ENCODE results near the gene SP110. TPM values are rescaled to one million over a fixed set of nuclear protein-coding genes. Genes with fewer than 3 reads are reported as not detected.

SP110 gene
- total RNA-seq, 5 donors from 2014 or later (not counting 1 experiment from before 2014, with no cell fraction given) = 95.4 to 136 (median 111) TPM

GRCh38 chr2:230179907-230180306, 39.9 kb downstream of the SP110 start:
- H3K36me3 Mint-ChIP-seq = peaks cover 81% of the 10 kb centered on the region
- no peaks in the 10 kb centered on the region for H3K4me1 ChIP-seq (ENCODE audit: control insufficient read depth in 1 of 2, extremely low read depth in 1 of 2, insufficient read depth in 2 of 2, low read length in 2 of 2)
- no peak overlapping the region for H3K27ac ChIP-seq (ENCODE audit: low read length)
- no peaks in the 10 kb centered on the region for H3K27me3 ChIP-seq (replicated peaks in 1 of 2; ENCODE audit: control insufficient read depth in 2 of 2, extremely low read depth in 1 of 2, insufficient read depth in 2 of 2, low read length in 1 of 2)
- no peaks in the 10 kb centered on the region for H3K27me3 Mint-ChIP-seq
- peaks cover 24 to 97% of the 10 kb centered on the region in 2 donors for H3K36me3 ChIP-seq (ENCODE audit: control insufficient read depth in 2 of 2, extremely low read depth in 1 of 2, insufficient read depth in 1 of 2, low read length in 1 of 2)
- WGBS (ENCODE audit: insufficient coverage) = 96% methylated on average over 3 of the region's 7 CpGs
- H3K27ac Mint-ChIP-seq = peak overlapping the region in 1 of 2 donors; percentile 24
- H3K9me3 Mint-ChIP-seq = no peaks in the 10 kb centered on the region
- no peak overlapping the region for H3K4me3 Mint-ChIP-seq
- no peaks in the 10 kb centered on the region for H3K9me3 ChIP-seq
- no peaks in the 10 kb centered on the region for H3K4me1 Mint-ChIP-seq
- DNase-seq = no peak
- no peak for ATAC-seq (replicated peaks in 1 of 4)
- ChIA-PET POLR2A (interaction anchor here in 1 of 2 donors (0.6 kb wide), 1 partner anchor 276 kb away, joined by 3 read pairs; no protein-coding TSS in a partner anchor), CTCF (no interaction called here)
- no peak overlapping the region for H3K4me3 ChIP-seq (ENCODE audit: control insufficient read depth in 1 of 2, extremely low read depth in 1 of 2, low read length in 1 of 2)

DNA sequence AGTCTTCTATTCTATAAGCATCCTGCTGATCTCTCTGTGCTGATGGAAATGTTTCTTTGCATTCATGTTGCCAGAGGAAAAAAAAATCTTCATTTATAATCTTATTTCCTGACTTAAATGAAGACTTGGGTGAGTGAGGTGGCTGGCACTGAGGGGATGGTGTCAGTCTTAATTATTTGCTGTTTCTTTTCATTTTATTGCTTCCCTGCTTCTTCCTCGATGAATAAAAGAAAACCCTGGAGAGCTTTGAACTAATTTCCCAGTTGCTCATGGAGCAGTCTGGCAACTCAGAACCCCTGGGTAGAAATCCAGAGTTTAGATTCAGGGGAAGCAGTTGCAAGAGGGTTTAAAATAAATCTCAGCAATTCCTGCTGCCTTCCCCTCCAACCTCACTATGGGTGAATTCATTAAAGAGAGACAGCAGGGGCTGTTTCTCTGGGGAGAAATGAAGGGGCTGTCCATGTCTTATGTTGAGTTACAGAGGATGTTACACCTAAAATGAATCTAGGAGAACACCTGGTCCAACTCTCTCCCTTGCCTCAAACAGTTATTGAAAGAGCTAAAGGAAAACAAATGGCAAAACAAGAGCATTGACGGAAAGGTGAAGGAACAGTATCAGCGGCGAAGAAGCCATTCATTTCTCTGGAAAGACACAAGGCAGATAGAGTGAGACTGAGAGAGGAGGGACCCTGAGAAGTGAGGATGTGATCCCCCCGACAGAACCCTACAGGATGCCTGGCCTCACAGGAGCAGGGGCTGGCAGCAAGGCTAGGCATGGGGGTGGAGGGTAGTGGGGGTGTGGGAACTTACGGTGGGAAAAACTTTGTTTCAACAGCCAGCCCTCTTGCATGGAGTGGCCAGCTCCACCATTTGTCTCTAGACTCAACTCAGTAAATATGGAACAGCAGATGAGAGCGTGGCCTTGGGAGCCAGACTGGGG, 41.0 kb downstream of the SP110 start:
- H3K36me3 Mint-ChIP-seq = peaks cover 83% of the 10 kb centered on the region
- Histone ChIP-seq H3K4me1 (ENCODE audit: control insufficient read depth in 1 of 2, extremely low read depth in 1 of 2, insufficient read depth in 2 of 2, low read length in 2 of 2) (no peaks in the 10 kb centered on the region), H3K36me3 (ENCODE audit: control insufficient read depth in 2 of 2, extremely low read depth in 1 of 2, insufficient read depth in 1 of 2, low read length in 1 of 2) (peaks cover 22 to 96% of the 10 kb centered on the region in 2 donors), H3K27ac (ENCODE audit: low read length) (no peak overlapping the region), H3K9me3 (no peaks in the 10 kb centered on the region), H3K27me3 (replicated peaks in 1 of 2; ENCODE audit: control insufficient read depth in 2 of 2, extremely low read depth in 1 of 2, insufficient read depth in 2 of 2, low read length in 1 of 2) (no peaks in the 10 kb centered on the region), H3K4me3 (ENCODE audit: control insufficient read depth in 1 of 2, extremely low read depth in 1 of 2, low read length in 1 of 2) (no peak overlapping the region)
- H3K4me1 Mint-ChIP-seq = peaks cover 0 to 4% (median 0%) of the 10 kb centered on the region in 3 donors
- ChIA-PET POLR2A (interaction anchor here in 1 of 2 donors (0.5 kb wide), 1 partner anchor 447 kb away, joined by 3 read pairs; no protein-coding TSS in a partner anchor), CTCF (no interaction called here)
- H3K9me3 Mint-ChIP-seq = no peaks in the 10 kb centered on the region
- WGBS (ENCODE audit: insufficient coverage) = 96% methylated on average over 4 of the region's 7 CpGs
- H3K27ac Mint-ChIP-seq = peak overlapping the region in 1 of 2 donors; percentile 76
- no peaks in the 10 kb centered on the region for H3K27me3 Mint-ChIP-seq
- H3K4me3 Mint-ChIP-seq = no peak overlapping the region
- ATAC-seq (replicated peaks in 1 of 4) (no peak), DNase-seq (no peak)

GRCh38 chr2:230176996-230177395, 42.8 kb downstream of the SP110 start:
- WGBS (ENCODE audit: insufficient coverage) = 79% methylated on average over 2 of the region's 3 CpGs
- POLR2A ChIA-PET = no interaction called here
- H3K4me1 ChIP-seq (ENCODE audit: control insufficient read depth in 1 of 2, extremely low read depth in 1 of 2, insufficient read depth in 2 of 2, low read length in 2 of 2) = no peaks in the 10 kb centered on the region
- Mint-ChIP-seq H3K27me3 (no peaks in the 10 kb centered on the region), H3K36me3 (peaks cover 82% of the 10 kb centered on the region), H3K4me1 (peaks cover 0 to 4% (median 0%) of the 10 kb centered on the region in 3 donors), H3K4me3 (no peak overlapping the region), H3K9me3 (no peaks in the 10 kb centered on the region), H3K27ac (peak overlapping the region; percentile 29 to 42)
- no peak for ATAC-seq (replicated peaks in 1 of 4)
- H3K27me3 ChIP-seq (replicated peaks in 1 of 2; ENCODE audit: control insufficient read depth in 2 of 2, extremely low read depth in 1 of 2, insufficient read depth in 2 of 2, low read length in 1 of 2) = no peaks in the 10 kb centered on the region
- CTCF ChIA-PET = no interaction called here
- no peaks in the 10 kb centered on the region for H3K9me3 ChIP-seq
- DNase-seq = no peak
- no peak overlapping the region for H3K27ac ChIP-seq (ENCODE audit: low read length)
- no peak overlapping the region for H3K4me3 ChIP-seq (ENCODE audit: control insufficient read depth in 1 of 2, extremely low read depth in 1 of 2, low read length in 1 of 2)
- H3K36me3 ChIP-seq (ENCODE audit: control insufficient read depth in 2 of 2, extremely low read depth in 1 of 2, insufficient read depth in 1 of 2, low read length in 1 of 2) = peaks cover 27 to 96% of the 10 kb centered on the region in 2 donors

GRCh38 chr2:230174466-230174865, 45.3 kb downstream of the SP110 start:
- no peak overlapping the region for H3K4me3 ChIP-seq (ENCODE audit: control insufficient read depth in 1 of 2, extremely low read depth in 1 of 2, low read length in 1 of 2)
- H3K9me3 ChIP-seq = no peaks in the 10 kb centered on the region
- Mint-ChIP-seq H3K27me3 (no peaks in the 10 kb centered on the region), H3K36me3 (peaks cover 82% of the 10 kb centered on the region), H3K4me1 (peaks cover 9 to 15% (median 11%) of the 10 kb centered on the region in 3 donors), H3K4me3 (no peak overlapping the region), H3K27ac (peak overlapping the region in 1 of 2 donors; percentile 16), H3K9me3 (no peaks in the 10 kb centered on the region)
- DNase-seq = no peak
- no peak overlapping the region for H3K27ac ChIP-seq (ENCODE audit: low read length)
- ChIA-PET POLR2A (no interaction called here), CTCF (no interaction called here)
- ATAC-seq (replicated peaks in 1 of 4) = no peak
- WGBS (ENCODE audit: insufficient coverage) = 98% methylated on average over 6 of the region's 7 CpGs
- peaks cover 3 to 4% of the 10 kb centered on the region in 2 experiments for H3K4me1 ChIP-seq (ENCODE audit: control insufficient read depth in 1 of 2, extremely low read depth in 1 of 2, insufficient read depth in 2 of 2, low read length in 2 of 2)
- peaks cover 27 to 94% of the 10 kb centered on the region in 2 donors for H3K36me3 ChIP-seq (ENCODE audit: control insufficient read depth in 2 of 2, extremely low read depth in 1 of 2, insufficient read depth in 1 of 2, low read length in 1 of 2)
- no peaks in the 10 kb centered on the region for H3K27me3 ChIP-seq (replicated peaks in 1 of 2; ENCODE audit: control insufficient read depth in 2 of 2, extremely low read depth in 1 of 2, insufficient read depth in 2 of 2, low read length in 1 of 2)

DNA sequence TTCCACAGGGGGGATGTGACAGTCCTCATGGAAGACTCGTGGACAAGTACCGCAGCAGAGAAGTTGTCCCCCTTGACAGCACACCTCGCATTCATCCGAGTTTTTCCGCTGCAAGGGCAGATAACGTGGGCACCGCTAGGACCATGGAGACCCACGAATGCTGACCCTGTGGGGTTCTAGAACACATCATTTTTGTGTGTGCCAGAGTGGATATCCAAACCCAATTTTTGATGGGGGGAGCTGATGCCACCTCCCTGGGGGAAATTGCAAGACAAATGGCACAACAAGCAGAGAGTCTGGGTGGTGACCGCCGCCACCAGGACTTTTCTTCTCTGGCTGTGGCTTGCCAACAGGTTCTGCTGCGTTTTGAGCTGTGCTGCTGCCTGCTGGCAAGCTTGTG, 46.9 kb downstream of the SP110 start:
- H3K4me3 Mint-ChIP-seq = no peak overlapping the region
- DNase-seq (no peak), ATAC-seq (replicated peaks in 1 of 4) (no peak)
- CTCF ChIA-PET = no interaction called here
- Histone ChIP-seq H3K36me3 (ENCODE audit: control insufficient read depth in 2 of 2, extremely low read depth in 1 of 2, insufficient read depth in 1 of 2, low read length in 1 of 2) (peaks cover 23 to 84% of the 10 kb centered on the region in 2 donors), H3K27ac (ENCODE audit: low read length) (no peak overlapping the region), H3K4me3 (ENCODE audit: control insufficient read depth in 1 of 2, extremely low read depth in 1 of 2, low read length in 1 of 2) (no peak overlapping the region), H3K9me3 (no peaks in the 10 kb centered on the region), H3K4me1 (ENCODE audit: control insufficient read depth in 1 of 2, extremely low read depth in 1 of 2, insufficient read depth in 2 of 2, low read length in 2 of 2) (peaks cover 3 to 4% of the 10 kb centered on the region in 2 experiments), H3K27me3 (replicated peaks in 1 of 2; ENCODE audit: control insufficient read depth in 2 of 2, extremely low read depth in 1 of 2, insufficient read depth in 2 of 2, low read length in 1 of 2) (no peaks in the 10 kb centered on the region)
- 98% methylated on average over 11 of the region's 11 CpGs for WGBS (ENCODE audit: insufficient coverage)
- no peaks in the 10 kb centered on the region for H3K9me3 Mint-ChIP-seq
- H3K27ac Mint-ChIP-seq = no peak overlapping the region
- POLR2A ChIA-PET = no interaction called here
- no peaks in the 10 kb centered on the region for H3K27me3 Mint-ChIP-seq
- H3K36me3 Mint-ChIP-seq = peaks cover 82% of the 10 kb centered on the region
- H3K4me1 Mint-ChIP-seq = peaks cover 11 to 15% (median 12%) of the 10 kb centered on the region in 3 donors

- H3K27me3 Mint-ChIP-seq = no peaks in the 10 kb centered on the region
- no peaks in the 10 kb centered on the region for H3K9me3 Mint-ChIP-seq
- no peak for ATAC-seq (replicated peaks in 1 of 4)
- H3K36me3 ChIP-seq (ENCODE audit: control insufficient read depth in 2 of 2, extremely low read depth in 1 of 2, insufficient read depth in 1 of 2, low read length in 1 of 2) = peaks cover 20 to 84% of the 10 kb centered on the region in 2 donors
- H3K9me3 ChIP-seq = no peaks in the 10 kb centered on the region
- no peak overlapping the region for H3K4me3 ChIP-seq (ENCODE audit: control insufficient read depth in 1 of 2, extremely low read depth in 1 of 2, low read length in 1 of 2)
- POLR2A ChIA-PET = interaction anchor here in 1 of 2 donors (0.5 kb wide), 1 partner anchor 11 kb away, joined by 3 read pairs; no protein-coding TSS in a partner anchor
- peaks cover 3 to 4% of the 10 kb centered on the region in 2 experiments for H3K4me1 ChIP-seq (ENCODE audit: control insufficient read depth in 1 of 2, extremely low read depth in 1 of 2, insufficient read depth in 2 of 2, low read length in 2 of 2)
- H3K4me1 Mint-ChIP-seq = peaks cover 11 to 15% (median 12%) of the 10 kb centered on the region in 3 donors
- H3K4me3 Mint-ChIP-seq = no peak overlapping the region
- H3K27ac Mint-ChIP-seq = no peak overlapping the region
- DNase-seq = no peak
- WGBS (ENCODE audit: insufficient coverage) = 100% methylated on average over 4 of the region's 4 CpGs
- CTCF ChIA-PET = no interaction called here
- peaks cover 82% of the 10 kb centered on the region for H3K36me3 Mint-ChIP-seq
- no peak overlapping the region for H3K27ac ChIP-seq (ENCODE audit: low read length)
- H3K27me3 ChIP-seq (replicated peaks in 1 of 2; ENCODE audit: control insufficient read depth in 2 of 2, extremely low read depth in 1 of 2, insufficient read depth in 2 of 2, low read length in 1 of 2) = no peaks in the 10 kb centered on the region
Measured at GRCh38 chr2:230172156-230172555, 47.6 kb downstream of the SP110 start.
